Measurements from ENCODE around the gene HHIPL1.

HHIPL1 gene

GRCh38 chr14:99718031-99718810 is 73.3 kb downstream of the HHIPL1 start:
- TF ChIP-seq EZH2phosphoT487 (IDR thresholded peaks at IDR 0.05; ENCODE audit: borderline replicate concordance): no peak
- no peak for TF ChIP-seq CTCF (conservative IDR thresholded peaks at IDR 0.05; ENCODE audit: low read length)
- Histone ChIP-seq H3F3A (ENCODE audit: low read depth) (no peaks in the 10 kb centered on the region), H3K79me2 (ENCODE audit: insufficient read depth, low read length) (no peaks in the 10 kb centered on the region), H3K4me1 (ENCODE audit: insufficient read depth, low read length, poor library complexity, severe bottlenecking) (no peaks in the 10 kb centered on the region), H3K9ac (ENCODE audit: low read depth, low read length, poor library complexity, severe bottlenecking) (no peak overlapping the region), H4K20me1 (ENCODE audit: insufficient read depth, low read length, poor library complexity, severe bottlenecking) (no peaks in the 10 kb centered on the region), H3K27me3 (ENCODE audit: insufficient read depth, low read length, poor library complexity, severe bottlenecking) (no peaks in the 10 kb centered on the region), H3K4me2 (ENCODE audit: low read depth, low read length, poor library complexity, severe bottlenecking) (no peak overlapping the region), H3K36me3 (ENCODE audit: insufficient read depth, low read length) (no peaks in the 10 kb centered on the region), H2AFZ (ENCODE audit: low read length) (no peak overlapping the region), H3K9me2 (replicated peaks; ENCODE audit: low read depth, low read length) (no peaks in the 10 kb centered on the region), H3K9me3 (ENCODE audit: insufficient read depth, low read depth, low read length) (no peaks in the 10 kb centered on the region), H3K4me3 (ENCODE audit: low read length, poor library complexity, severe bottlenecking) (no peak overlapping the region)

GRCh38 chr14:99718811-99719192 is 73.9 kb downstream of the HHIPL1 start:
- Histone ChIP-seq H3K36me3 (ENCODE audit: insufficient read depth, low read length) (no peaks in the 10 kb centered on the region), H3K79me2 (ENCODE audit: insufficient read depth, low read length) (no peaks in the 10 kb centered on the region), H3K9ac (ENCODE audit: low read depth, low read length, poor library complexity, severe bottlenecking) (no peak overlapping the region), H2AFZ (ENCODE audit: low read length) (no peak overlapping the region), H3F3A (ENCODE audit: low read depth) (no peaks in the 10 kb centered on the region), H3K27me3 (ENCODE audit: insufficient read depth, low read length, poor library complexity, severe bottlenecking) (no peaks in the 10 kb centered on the region), H3K9me2 (replicated peaks; ENCODE audit: low read depth, low read length) (no peaks in the 10 kb centered on the region), H3K4me3 (ENCODE audit: low read length, poor library complexity, severe bottlenecking) (no peak overlapping the region), H3K9me3 (ENCODE audit: insufficient read depth, low read depth, low read length) (no peaks in the 10 kb centered on the region), H4K20me1 (ENCODE audit: insufficient read depth, low read length, poor library complexity, severe bottlenecking) (no peaks in the 10 kb centered on the region), H3K4me1 (ENCODE audit: insufficient read depth, low read length, poor library complexity, severe bottlenecking) (no peaks in the 10 kb centered on the region), H3K4me2 (ENCODE audit: low read depth, low read length, poor library complexity, severe bottlenecking) (no peak overlapping the region)
- TF ChIP-seq EZH2phosphoT487 (IDR thresholded peaks at IDR 0.05; ENCODE audit: borderline replicate concordance) (no peak), CTCF (conservative IDR thresholded peaks at IDR 0.05; ENCODE audit: low read length) (no peak)

- Histone ChIP-seq H3K4me2 (ENCODE audit: low read depth, low read length, poor library complexity, severe bottlenecking) (no peak overlapping the region), H3K4me1 (ENCODE audit: insufficient read depth, low read length, poor library complexity, severe bottlenecking) (no peaks in the 10 kb centered on the region), H3K27me3 (ENCODE audit: insufficient read depth, low read length, poor library complexity, severe bottlenecking) (no peaks in the 10 kb centered on the region), H3K4me3 (ENCODE audit: low read length, poor library complexity, severe bottlenecking) (no peak overlapping the region), H4K20me1 (ENCODE audit: insufficient read depth, low read length, poor library complexity, severe bottlenecking) (no peaks in the 10 kb centered on the region), H3K79me2 (ENCODE audit: insufficient read depth, low read length) (no peaks in the 10 kb centered on the region), H3K9ac (ENCODE audit: low read depth, low read length, poor library complexity, severe bottlenecking) (no peak overlapping the region), H3K36me3 (ENCODE audit: insufficient read depth, low read length) (no peaks in the 10 kb centered on the region), H2AFZ (ENCODE audit: low read length) (no peak overlapping the region), H3F3A (ENCODE audit: low read depth) (no peaks in the 10 kb centered on the region), H3K9me3 (ENCODE audit: insufficient read depth, low read depth, low read length) (no peaks in the 10 kb centered on the region), H3K9me2 (replicated peaks; ENCODE audit: low read depth, low read length) (no peaks in the 10 kb centered on the region)
- TF ChIP-seq CTCF (conservative IDR thresholded peaks at IDR 0.05; ENCODE audit: low read length) (no peak), EZH2phosphoT487 (IDR thresholded peaks at IDR 0.05; ENCODE audit: borderline replicate concordance) (no peak)
Observed at GRCh38 chr14:99720941-99721791, 76.2 kb downstream of the HHIPL1 start.

All from Loucy (cell line).